Activated naive CD4-positive, alpha-beta T cell treated with anti-CD3 and anti-CD28 coated beads, Interleukin-2, amount 50 U/mL, for 72 hours (primary cell): Measurements from ENCODE around the gene CD53. TPM values are rescaled to one million over a fixed set of nuclear protein-coding genes. Genes with fewer than 3 reads are reported as not detected.
A peak's percentile ranks its signal among the peaks of the same experiment; 100 is the strongest.

Experiments used
- ATAC-seq, 2 donors: fragments of 150-1000 bp; cut with Tn5 transposase; 2 replicates each; pipeline ENCODE4 v1.10.0; 2021; ENCODE audit warnings: mild to moderate bottlenecking in 2 of 2, moderate library complexity in 2 of 2
- DNase-seq, 2 donors: peaks; one replicate each; pipeline ENCODE4 v3.0.0; 2021 to 2022; ENCODE audit warnings: low spot score in 2 of 2
- H3K27ac Mint-ChIP-seq, 2 donors: one replicate each; pipeline ENCODE4 v1.8.0; 2022; ENCODE audit warnings: mild to moderate bottlenecking in 2 of 2, mixed read lengths in 2 of 2
- H3K36me3 Mint-ChIP-seq, 2 donors: one replicate each; pipeline ENCODE4 v1.8.0; 2022; ENCODE audit warnings: mixed read lengths in 2 of 2
- H3K9me3 Mint-ChIP-seq, 2 donors: one replicate each; pipeline ENCODE4 v1.8.0; 2022; ENCODE audit warnings: mixed read lengths in 2 of 2
- total RNA-seq, 2 donors: library from RNA; stranded (reverse); gene quantifications; one replicate each; pipeline ENCODE4 v1.2.3, GENCODE V29; 2022

CD53 gene
- total RNA-seq, 2 donors from 2014 or later: 277 to 329 TPM

GRCh38 chr1:110870721-110871388, 2.1 kb upstream of the CD53 start:
- Mint-ChIP-seq H3K27ac (peak overlapping the region; percentile 13 to 98), H3K36me3 (peaks cover 38 to 60% of the 10 kb centered on the region in 2 donors), H3K9me3 (peaks cover 10 to 29% of the 10 kb centered on the region in 2 donors)
- DNase-seq (no peak), ATAC-seq (no peak)

DNA sequence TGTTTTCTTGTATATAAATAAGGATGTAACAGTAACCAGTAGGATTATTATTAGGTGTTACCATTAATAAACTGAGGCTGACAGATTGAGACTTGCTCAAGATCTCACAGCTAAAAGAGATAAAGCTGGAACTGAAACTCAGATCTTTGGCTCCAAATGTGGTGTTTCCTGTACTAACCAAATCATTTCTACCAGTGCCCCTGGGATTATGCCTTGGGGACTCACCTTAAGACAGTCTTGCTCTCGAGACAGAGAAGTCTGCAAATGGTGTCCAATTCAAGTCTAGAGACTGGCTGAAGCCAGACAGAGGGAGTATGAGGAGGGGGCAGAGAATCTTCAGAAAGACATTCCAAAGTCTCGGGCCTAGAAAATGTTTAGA, 593 bp upstream of the CD53 start:
- peaks cover 5 to 15% of the 10 kb centered on the region in 2 donors for H3K9me3 Mint-ChIP-seq
- peaks cover 34 to 60% of the 10 kb centered on the region in 2 donors for H3K36me3 Mint-ChIP-seq
- DNase-seq (no peak), ATAC-seq (no peak)
- peak overlapping the region; percentile 98 to 99 for H3K27ac Mint-ChIP-seq

DNA sequence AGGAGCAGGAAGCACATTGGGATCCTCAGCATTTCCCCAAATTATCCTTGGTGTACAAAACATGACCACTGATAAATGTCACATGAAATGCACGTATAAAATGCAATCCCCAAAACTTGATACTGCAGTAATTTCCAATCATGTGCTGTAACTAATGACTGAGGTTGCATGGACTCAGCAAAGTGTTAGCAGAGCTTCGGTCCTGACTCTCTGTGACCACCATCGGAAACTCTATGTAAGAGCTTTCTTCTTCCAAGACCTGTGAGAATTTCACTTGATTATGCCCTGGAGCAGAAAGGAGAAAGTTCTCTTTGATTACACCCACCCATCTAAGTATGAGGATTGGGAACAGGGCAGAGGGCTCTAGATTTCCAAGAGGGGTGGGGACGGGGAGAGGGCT, 908 bp downstream of the CD53 start:
- H3K36me3 Mint-ChIP-seq: peaks cover 44 to 59% of the 10 kb centered on the region in 2 donors
- ATAC-seq: peak in 1 of 2 donors; percentile 14
- peaks cover 5% of the 10 kb centered on the region in 2 donors for H3K9me3 Mint-ChIP-seq
- DNase-seq: no peak
- H3K27ac Mint-ChIP-seq: peak overlapping the region; percentile 98 to 99

GRCh38 chr1:110874324-110875215, 1.6 kb downstream of the CD53 start:
- Mint-ChIP-seq H3K36me3 (peaks cover 44 to 59% of the 10 kb centered on the region in 2 donors), H3K9me3 (peaks cover 5% of the 10 kb centered on the region in 2 donors), H3K27ac (peak overlapping the region; percentile 98 to 99)
- peak in 1 of 2 donors; percentile 35 for ATAC-seq
- DNase-seq: no peak

DNA sequence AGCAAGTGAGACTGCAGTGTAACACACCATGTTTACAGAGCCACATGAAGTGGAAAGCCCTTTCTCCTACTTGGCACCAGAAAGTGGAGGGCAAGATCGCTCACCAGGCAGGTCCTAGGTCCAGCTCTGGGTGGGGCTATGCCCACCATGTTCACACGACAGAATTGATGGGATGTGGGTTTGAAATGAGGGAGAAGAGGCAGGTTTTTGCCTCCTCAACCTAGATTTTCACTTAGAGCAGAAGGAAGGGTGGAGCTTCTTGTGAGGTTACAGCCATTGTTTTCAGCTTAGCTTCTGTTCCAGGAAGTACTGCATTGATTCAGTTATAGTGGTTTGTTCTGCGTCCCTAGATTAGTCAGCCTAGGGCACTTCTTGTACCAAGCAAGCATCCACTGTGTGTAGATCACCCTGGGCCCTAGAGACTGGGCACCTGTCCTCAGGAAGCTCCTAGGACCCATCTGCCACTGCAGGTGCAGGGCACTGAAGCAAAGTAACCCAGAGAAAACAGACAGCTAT, 2.3 kb downstream of the CD53 start:
- Mint-ChIP-seq H3K9me3 (peaks cover 5% of the 10 kb centered on the region in 2 donors), H3K27ac (peak overlapping the region; percentile 98 to 99), H3K36me3 (peaks cover 44 to 59% of the 10 kb centered on the region in 2 donors)
- DNase-seq (peak; percentile 53 to 67), ATAC-seq (peak; percentile 73 to 79)

DNA sequence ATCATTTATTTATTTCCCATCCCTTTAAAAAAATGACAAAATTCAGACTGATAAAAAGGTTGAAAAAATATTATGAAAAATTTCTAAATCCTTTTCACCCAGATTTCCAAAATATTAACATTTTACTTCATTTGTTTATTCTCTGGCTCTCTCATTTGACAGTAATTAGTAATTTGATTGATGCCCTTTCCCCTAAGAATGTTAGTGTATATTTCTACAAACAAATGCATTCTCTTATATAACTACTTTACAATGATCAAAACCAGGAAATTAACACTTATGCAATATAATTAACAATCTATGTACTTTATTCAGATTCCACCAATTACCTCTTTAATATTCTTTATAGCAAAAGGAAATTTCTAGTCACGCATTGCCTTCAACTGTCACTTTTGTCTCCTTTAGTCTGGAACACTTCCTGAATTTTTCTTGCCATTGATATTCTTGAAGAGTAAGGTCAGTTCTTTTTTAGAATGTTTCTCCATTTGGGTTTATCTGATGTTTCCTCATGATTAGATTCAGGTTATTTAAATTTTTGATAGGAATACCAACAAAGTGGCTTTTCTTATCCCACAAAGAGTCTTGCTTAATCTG, 3.9 kb downstream of the CD53 start:
- Mint-ChIP-seq H3K27ac (peak overlapping the region; percentile 87 to 98), H3K36me3 (peaks cover 44 to 63% of the 10 kb centered on the region in 2 donors), H3K9me3 (no peaks in the 10 kb centered on the region)
- ATAC-seq: no peak
- no peak for DNase-seq

GRCh38 chr1:110877364-110877763, 4.4 kb downstream of the CD53 start:
- Mint-ChIP-seq H3K9me3 (no peaks in the 10 kb centered on the region), H3K36me3 (peaks cover 44 to 68% of the 10 kb centered on the region in 2 donors), H3K27ac (peak overlapping the region; percentile 87 to 98)
- ATAC-seq (no peak), DNase-seq (no peak)

- Mint-ChIP-seq H3K27ac (peak overlapping the region; percentile 87 to 98), H3K9me3 (no peaks in the 10 kb centered on the region), H3K36me3 (peaks cover 42 to 70% of the 10 kb centered on the region in 2 donors)
- ATAC-seq: no peak
- DNase-seq: no peak
These were observed 4.8 kb downstream of the CD53 start for GRCh38 chr1:110877776-110878175.

DNA sequence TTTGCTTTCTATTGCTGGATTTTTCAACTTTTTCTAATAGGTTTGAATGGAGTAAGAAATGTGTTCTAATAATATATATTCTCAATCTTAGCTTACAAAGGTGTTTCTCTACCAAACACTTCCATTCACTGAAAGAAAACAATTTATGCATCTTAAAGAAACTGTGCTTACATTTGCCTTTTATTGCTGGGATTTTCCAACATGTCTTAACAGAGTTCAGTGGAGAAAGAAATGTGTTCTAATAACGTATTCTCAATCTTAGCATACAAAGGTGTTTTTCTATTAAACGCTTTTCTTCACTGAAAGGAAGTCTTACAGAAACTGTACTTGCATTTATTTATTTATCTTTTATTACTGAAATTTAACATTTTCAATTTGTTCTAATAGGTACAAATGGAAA, 5.6 kb downstream of the CD53 start:
- Mint-ChIP-seq H3K27ac (peak overlapping the region; percentile 87 to 98), H3K36me3 (peaks cover 34 to 69% of the 10 kb centered on the region in 2 donors), H3K9me3 (no peaks in the 10 kb centered on the region)
- ATAC-seq: no peak
- DNase-seq: no peak

- H3K36me3 Mint-ChIP-seq: peaks cover 30 to 69% of the 10 kb centered on the region in 2 donors
- H3K27ac Mint-ChIP-seq: peak overlapping the region; percentile 98 to 100
- H3K9me3 Mint-ChIP-seq: no peaks in the 10 kb centered on the region
- DNase-seq (no peak), ATAC-seq (no peak)
These were observed 6.0 kb downstream of the CD53 start for GRCh38 chr1:110878993-110879392.

GRCh38 chr1:110879758-110880606, 7.0 kb downstream of the CD53 start:
- peaks cover 21 to 67% of the 10 kb centered on the region in 2 donors for H3K36me3 Mint-ChIP-seq
- H3K9me3 Mint-ChIP-seq: no peaks in the 10 kb centered on the region
- peak; percentile 76 to 78 for ATAC-seq
- peak overlapping the region; percentile 98 to 100 for H3K27ac Mint-ChIP-seq
- DNase-seq: peak; percentile 70 to 79

DNA sequence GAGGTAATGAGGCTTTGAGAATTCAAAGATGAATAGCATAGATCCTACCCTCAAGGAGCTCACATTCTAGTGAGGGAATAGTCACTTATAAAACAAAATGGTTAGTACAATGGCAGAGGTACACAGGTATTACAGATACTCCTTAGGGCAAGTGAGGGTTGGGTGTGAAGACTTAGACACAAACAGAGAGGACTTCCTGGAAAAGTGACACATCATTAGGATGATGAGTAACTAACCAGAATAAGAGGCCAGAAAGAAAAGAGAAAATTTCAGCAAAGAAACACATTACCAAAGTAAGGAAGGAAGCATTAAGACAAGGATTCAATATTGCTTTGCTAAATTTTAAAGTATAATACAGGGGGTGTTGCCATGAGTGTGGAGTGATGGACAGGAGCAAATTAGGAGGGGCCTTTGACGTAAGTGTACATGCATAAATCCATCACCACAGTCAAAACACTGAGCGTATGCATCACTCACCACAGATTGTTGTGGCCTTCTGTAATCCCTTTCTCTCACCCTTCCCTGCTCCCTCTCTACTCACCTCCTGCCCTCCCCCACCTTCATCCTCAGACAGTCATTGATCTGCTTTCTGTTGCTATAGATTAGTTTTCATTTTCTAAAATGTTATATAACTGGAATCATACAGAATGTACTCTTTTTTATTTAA, 7.9 kb downstream of the CD53 start:
- Mint-ChIP-seq H3K9me3 (no peaks in the 10 kb centered on the region), H3K36me3 (peaks cover 16 to 65% of the 10 kb centered on the region in 2 donors), H3K27ac (peak overlapping the region; percentile 98 to 100)
- DNase-seq: peak in 1 of 2 donors; percentile 52
- peak; percentile 68 to 77 for ATAC-seq

GRCh38 chr1:110888049-110888448, 15.1 kb downstream of the CD53 start:
- H3K9me3 Mint-ChIP-seq: peaks cover 0 to 10% of the 10 kb centered on the region in 2 donors
- peaks cover 33 to 75% of the 10 kb centered on the region in 2 donors for H3K36me3 Mint-ChIP-seq
- peak overlapping the region; percentile 37 for H3K27ac Mint-ChIP-seq
- DNase-seq (no peak), ATAC-seq (peak; percentile 30 to 42)

DNA sequence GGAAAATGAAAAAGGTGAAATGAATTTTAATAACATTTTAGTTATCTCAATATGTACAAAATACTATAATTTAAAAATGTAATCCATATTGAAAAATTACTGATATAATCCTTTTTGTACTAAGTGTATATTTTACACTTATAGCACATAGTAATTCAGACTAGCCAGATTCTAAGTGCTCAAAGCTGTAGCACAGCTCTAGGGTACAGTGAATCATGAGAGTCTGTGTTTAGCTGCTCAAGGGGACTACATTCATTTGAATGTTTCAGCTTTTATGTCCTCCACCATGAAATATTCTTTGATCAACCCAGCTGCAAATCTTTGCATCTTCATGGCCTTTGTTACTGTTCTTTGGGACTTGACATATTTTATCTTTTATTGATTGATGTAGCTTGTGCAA, 15.7 kb downstream of the CD53 start:
- Mint-ChIP-seq H3K27ac (peak overlapping the region in 1 of 2 donors; percentile 37), H3K36me3 (peaks cover 36 to 75% of the 10 kb centered on the region in 2 donors), H3K9me3 (peaks cover 0 to 10% of the 10 kb centered on the region in 2 donors)
- DNase-seq (no peak), ATAC-seq (peak in 1 of 2 donors; percentile 42)

DNA sequence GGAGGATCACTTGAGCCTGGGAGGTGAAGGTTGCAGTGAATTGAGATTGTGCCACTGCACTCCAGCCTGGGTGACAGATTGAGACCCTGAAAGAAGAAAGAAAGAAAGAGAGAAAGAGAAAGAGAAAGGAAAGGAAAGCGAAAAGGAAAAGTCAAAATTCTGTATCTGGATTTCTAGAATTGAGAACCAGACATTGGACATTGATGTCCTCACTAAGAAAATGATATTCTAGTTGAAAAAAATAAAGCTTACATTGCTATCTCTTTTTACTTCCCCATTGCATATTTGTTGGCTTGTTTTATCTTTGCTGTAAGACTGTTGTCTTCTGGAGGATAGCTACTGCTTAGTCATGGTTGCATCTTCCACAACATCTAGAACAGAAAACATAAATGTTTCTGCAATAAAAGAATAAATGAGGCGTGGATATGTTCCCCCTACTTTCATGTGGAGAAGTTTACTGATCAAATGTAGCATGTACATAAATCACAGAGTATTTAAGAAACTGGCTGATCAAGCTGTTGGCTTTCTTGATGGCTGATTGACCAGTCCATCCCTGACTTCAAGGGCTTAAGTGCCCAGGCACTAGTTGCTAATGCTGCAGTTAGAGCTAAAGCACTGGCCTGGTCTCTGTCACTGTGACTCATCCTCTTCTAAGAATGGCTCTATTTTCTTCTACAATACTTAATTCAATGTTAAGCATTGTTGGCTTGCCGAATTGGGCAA, 17.7 kb downstream of the CD53 start:
- H3K9me3 Mint-ChIP-seq: peaks cover 0 to 10% of the 10 kb centered on the region in 2 donors
- H3K36me3 Mint-ChIP-seq: peaks cover 36 to 78% of the 10 kb centered on the region in 2 donors
- DNase-seq: no peak
- H3K27ac Mint-ChIP-seq: peak overlapping the region; percentile 62 to 73
- ATAC-seq: peak in 1 of 2 donors; percentile 52
